H1 (cell line): ENCODE results near the gene YIPF5.

Source experiments
- BACH1 ChIP-seq: IDR thresholded peaks from 2 replicates; pipeline ENCODE4 v1.6.1; 2012; ENCODE audit warnings: low read length, improper control_type of control experiment
- EP300 ChIP-seq, 2 experiments: IDR thresholded peaks; 1 replicate in 1 of 2; 2 replicates in 1 of 2; pipeline ENCODE4 v1.6.1; 2011 to 2012; ENCODE audit warnings: low read depth in 2 of 2, low read length in 2 of 2, mild to moderate bottlenecking in 2 of 2, borderline replicate concordance in 1 of 2, inconsistent platforms in 1 of 2, moderate library complexity in 1 of 2
- EZH2 ChIP-seq: fragments of 200-600 bp; sonication (generic); IDR thresholded peaks from 2 replicates; pipeline ENCODE4 v1.7.1; 2012; ENCODE audit warnings: low read depth, mild to moderate bottlenecking, moderate library complexity, low read length, inconsistent platforms; ENCODE audit not compliant: severe bottlenecking
- KDM5A ChIP-seq: fragments of 200-600 bp; IDR thresholded peaks from 2 replicates; pipeline ENCODE4 v1.7.1; 2012; ENCODE audit warnings: mild to moderate bottlenecking, low read length, inconsistent platforms, mixed read lengths
- POLR2AphosphoS5 ChIP-seq: IDR thresholded peaks from 2 replicates; pipeline ENCODE4 v1.6.1; 2011; ENCODE audit warnings: low read depth, low read length
- POU5F1 ChIP-seq: IDR thresholded peaks from 2 replicates; pipeline ENCODE4 v1.6.1; 2011; ENCODE audit warnings: low read depth, mild to moderate bottlenecking, low read length, moderate library complexity
- SIRT6 ChIP-seq: IDR thresholded peaks from one replicate; pipeline ENCODE4 v1.7.1; 2012; ENCODE audit warnings: low read length, inconsistent platforms
- TF ChIP-seq, protein P1 (sequence below), 3 experiments: IDR thresholded peaks; 1 replicate in 2 of 3; 2 replicates in 1 of 3; pipeline versions ENCODE4 v1.5.1 to v1.6.1; 2011; ENCODE audit warnings: low read length in 3 of 3, mild to moderate bottlenecking in 3 of 3, inconsistent platforms in 2 of 3, low read depth in 1 of 3, moderate library complexity in 1 of 3; ENCODE audit not compliant: insufficient read depth in 1 of 3; ENCODE audit errors: control extremely low read depth in 1 of 3

GRCh38 chr5:144192661-144193060 lies 22.2 kb upstream of the YIPF5 start:
- no peak for TF ChIP-seq SIRT6
- no peak for TF ChIP-seq POU5F1
- TF ChIP-seq, protein P1, sequence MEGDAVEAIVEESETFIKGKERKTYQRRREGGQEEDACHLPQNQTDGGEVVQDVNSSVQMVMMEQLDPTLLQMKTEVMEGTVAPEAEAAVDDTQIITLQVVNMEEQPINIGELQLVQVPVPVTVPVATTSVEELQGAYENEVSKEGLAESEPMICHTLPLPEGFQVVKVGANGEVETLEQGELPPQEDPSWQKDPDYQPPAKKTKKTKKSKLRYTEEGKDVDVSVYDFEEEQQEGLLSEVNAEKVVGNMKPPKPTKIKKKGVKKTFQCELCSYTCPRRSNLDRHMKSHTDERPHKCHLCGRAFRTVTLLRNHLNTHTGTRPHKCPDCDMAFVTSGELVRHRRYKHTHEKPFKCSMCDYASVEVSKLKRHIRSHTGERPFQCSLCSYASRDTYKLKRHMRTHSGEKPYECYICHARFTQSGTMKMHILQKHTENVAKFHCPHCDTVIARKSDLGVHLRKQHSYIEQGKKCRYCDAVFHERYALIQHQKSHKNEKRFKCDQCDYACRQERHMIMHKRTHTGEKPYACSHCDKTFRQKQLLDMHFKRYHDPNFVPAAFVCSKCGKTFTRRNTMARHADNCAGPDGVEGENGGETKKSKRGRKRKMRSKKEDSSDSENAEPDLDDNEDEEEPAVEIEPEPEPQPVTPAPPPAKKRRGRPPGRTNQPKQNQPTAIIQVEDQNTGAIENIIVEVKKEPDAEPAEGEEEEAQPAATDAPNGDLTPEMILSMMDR (IDR thresholded peaks at IDR 0.05; ENCODE audit: control extremely low read depth in 1 of 3, insufficient read depth in 1 of 3, low read depth in 1 of 3, low read length in 3 of 3) = no peak
- TF ChIP-seq BACH1 = no peak
- TF ChIP-seq EP300 (IDR thresholded peaks at IDR 0.05; ENCODE audit: borderline replicate concordance in 1 of 2, low read depth in 2 of 2, low read length in 2 of 2) = no peak
- no peak for TF ChIP-seq EZH2
- TF ChIP-seq POLR2AphosphoS5 = no peak
- TF ChIP-seq KDM5A = no peak
